ENCODE measurements around the gene CHAF1B.

DNA sequence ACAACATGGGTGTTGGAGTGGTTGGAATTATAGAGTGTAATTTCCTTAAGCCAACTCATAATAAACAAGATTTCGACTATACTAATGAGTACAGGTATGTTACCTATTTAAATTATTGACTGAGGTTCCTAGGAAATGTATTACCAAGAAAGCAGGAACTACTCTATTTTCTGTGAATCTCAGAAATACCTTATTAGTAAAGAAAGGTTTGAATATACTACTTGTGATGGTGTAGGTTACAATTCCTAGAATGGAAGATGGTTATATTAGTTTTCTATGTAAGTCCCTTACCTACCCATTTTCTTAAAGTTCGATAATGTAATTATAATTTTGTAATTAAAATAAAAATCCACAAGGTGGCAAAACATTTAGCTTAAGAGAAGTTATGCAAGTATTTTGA is 35.9 kb upstream of the CHAF1B start:
- TF ChIP-seq, protein P1, sequence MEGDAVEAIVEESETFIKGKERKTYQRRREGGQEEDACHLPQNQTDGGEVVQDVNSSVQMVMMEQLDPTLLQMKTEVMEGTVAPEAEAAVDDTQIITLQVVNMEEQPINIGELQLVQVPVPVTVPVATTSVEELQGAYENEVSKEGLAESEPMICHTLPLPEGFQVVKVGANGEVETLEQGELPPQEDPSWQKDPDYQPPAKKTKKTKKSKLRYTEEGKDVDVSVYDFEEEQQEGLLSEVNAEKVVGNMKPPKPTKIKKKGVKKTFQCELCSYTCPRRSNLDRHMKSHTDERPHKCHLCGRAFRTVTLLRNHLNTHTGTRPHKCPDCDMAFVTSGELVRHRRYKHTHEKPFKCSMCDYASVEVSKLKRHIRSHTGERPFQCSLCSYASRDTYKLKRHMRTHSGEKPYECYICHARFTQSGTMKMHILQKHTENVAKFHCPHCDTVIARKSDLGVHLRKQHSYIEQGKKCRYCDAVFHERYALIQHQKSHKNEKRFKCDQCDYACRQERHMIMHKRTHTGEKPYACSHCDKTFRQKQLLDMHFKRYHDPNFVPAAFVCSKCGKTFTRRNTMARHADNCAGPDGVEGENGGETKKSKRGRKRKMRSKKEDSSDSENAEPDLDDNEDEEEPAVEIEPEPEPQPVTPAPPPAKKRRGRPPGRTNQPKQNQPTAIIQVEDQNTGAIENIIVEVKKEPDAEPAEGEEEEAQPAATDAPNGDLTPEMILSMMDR (IDR thresholded peaks at IDR 0.05): no peak
- TF ChIP-seq ZFX (IDR thresholded peaks at IDR 0.05; ENCODE audit: borderline replicate concordance): no peak

Data from 22Rv1 (cell line).